Germinal center (tissue), 1 donor: ENCODE data around the gene IQCH.

Experiments
- DNase-seq: peaks from one replicate; pipeline ENCODE4 v3.0.0; 2012; ENCODE audit warnings: mixed read lengths, low spot score

Gene IQCH

GRCh38 chr15:67303490-67304363 is 49.1 kb downstream of the IQCH start:
- peak; percentile 8 for DNase-seq

DNA sequence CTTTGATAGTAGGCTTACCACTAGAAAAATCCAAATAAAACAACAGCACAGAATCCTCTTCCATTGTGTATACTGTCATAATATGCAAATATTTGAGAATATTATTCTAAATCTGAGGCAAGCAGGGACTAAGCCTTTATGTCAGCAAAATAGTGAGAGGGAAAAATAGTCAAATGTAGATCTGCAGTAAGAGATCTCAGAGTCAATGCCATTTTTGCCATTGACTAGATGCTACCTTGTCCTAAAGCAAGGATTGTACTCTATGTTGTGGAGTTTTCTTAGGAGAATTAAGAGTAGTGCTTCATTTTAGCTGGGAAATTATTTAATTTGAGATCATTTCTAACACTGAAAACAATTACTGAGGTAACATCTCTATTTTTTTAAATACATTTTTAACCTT is 50.2 kb downstream of the IQCH start:
- DNase-seq: no peak

GRCh38 chr15:67305506-67305905 is 50.9 kb downstream of the IQCH start:
- no peak for DNase-seq

GRCh38 chr15:67307156-67307555 is 52.6 kb downstream of the IQCH start:
- DNase-seq: no peak

DNA sequence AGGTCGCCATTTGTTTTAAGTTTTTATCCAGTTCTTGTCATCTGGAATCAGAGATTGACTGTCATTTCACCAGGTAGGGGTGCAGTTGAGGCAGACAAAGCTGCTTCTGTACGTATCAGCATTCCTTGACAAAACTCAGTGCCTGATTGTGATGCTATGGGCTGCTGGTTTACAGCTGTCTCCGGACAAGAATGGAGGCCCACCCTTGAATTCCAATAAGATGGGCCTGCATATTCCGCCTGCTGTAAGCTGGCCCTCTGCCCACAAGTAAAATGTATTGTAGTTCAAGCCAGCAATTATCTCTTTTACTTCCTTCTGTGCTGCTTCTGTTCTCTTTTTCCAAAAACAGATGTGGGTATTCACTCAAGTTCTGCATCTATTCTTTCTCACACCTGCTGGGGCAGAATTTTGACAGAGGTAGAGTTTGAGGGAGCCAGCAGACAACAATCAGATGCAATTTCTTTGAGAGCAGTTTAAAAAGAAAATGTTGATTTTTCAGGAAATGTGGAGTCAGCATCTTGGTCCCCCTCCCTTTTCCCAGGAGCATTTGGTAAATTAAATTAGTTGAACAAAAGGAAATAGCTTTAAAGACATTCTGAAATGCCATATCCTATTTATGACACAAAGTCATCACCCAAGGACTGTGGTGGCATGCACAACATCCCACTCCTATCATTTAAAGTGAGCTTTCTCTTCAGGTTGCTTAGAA is 53.5 kb downstream of the IQCH start:
- no peak for DNase-seq

- DNase-seq: no peak
Observed at GRCh38 chr15:67311731-67312130, 57.1 kb downstream of the IQCH start.

DNA sequence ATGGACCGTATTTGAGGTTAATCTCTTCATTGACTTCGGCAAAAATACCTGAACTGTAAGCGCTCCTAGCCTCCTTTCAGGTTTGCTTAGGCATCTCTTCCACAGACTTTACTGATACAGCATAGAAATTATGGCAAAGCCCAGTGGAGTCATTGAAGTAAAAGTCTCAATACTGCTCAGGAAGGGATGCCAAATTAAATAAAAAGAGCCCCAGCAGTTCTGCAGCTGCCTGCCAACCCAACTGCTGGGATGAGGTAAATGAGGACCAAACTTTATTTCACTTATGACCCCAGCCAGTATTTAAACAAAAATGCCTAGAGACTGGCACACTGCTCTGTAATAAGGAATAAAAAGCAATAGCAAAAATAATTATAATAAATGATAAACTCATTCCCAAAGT is 65.4 kb downstream of the IQCH start:
- no peak for DNase-seq

GRCh38 chr15:67321352-67321751 is 66.8 kb downstream of the IQCH start:
- no peak for DNase-seq

- DNase-seq: no peak
Observed at GRCh38 chr15:67322481-67322880, 67.9 kb downstream of the IQCH start.

DNA sequence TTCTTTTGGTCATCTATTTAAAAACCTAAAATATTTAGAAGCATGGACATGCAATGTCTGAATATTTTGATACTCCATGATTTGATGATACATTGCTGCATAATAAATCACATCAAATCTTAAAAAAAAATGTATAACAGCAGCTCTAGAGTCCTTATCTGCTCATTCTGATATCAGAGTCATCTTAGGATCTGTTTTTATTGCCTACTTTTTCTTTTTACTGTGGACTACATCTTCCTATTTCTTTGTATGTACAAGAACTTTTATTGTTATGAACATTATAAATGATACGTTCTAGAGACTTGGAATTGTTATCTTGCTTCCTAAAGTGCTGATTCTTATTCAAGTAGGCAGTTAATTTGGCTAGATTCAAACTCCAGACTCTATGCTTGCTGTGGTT is 72.7 kb downstream of the IQCH start:
- no peak for DNase-seq

DNA sequence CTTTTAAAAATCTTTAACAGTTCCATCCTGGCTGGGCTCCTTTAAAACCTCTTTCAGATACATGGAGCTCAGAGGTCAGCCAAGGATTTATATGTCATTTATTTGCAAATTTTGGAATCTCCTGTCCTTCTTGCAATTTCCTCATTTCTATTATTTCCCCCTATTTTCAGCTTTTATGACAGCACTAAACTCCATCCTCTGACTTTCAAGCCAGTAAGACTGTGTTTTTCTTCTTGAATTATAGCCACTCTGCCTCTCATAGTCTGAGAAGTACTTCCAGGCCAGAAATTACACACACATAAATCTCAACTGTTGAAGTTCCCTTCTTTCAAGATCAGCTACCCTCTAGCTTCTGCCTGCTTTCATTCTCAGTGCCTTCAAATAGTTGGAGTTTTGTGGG is 73.2 kb downstream of the IQCH start:
- no peak for DNase-seq

DNA sequence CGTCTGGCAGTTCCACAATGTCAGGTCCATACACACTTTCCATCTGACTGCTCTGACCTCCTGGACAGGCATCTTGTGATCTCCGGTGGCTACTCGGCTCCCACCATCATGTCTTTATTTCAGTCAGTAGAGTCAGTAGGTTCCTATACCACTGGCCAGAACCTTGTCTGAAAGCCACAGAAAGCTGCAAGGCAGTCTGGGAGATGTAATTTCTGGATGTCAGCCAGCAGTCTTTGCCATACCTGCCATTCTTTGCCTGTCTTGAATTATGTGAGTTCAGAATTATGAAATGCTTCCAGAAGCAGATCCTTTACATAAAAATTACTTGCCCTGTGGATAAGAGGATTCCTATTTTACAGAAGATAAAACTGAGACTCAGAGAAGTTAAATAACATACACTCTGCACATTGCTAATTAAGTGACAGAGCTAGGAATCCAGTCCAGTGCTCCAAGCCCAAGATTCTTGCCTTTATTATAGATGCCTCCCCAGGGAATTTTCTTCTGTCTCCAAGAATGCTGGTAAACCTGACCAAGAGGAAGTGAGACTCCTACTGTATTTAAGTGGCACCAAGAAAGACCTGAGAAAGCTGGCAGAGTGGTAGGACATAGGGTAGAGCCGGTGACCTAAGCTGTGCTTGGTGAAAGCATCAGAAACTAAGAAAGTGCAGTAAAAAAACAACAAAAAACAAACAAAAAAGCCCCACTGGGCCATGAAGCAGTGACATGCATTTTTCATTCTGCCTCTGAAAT is 75.6 kb downstream of the IQCH start:
- DNase-seq: no peak

GRCh38 chr15:67331676-67332075 is 77.1 kb downstream of the IQCH start:
- no peak for DNase-seq

GRCh38 chr15:67335026-67335425 is 80.4 kb downstream of the IQCH start:
- no peak for DNase-seq

GRCh38 chr15:67335534-67336222 is 81.1 kb downstream of the IQCH start:
- no peak for DNase-seq

- DNase-seq: no peak
Observed at GRCh38 chr15:67340630-67341029, 86.0 kb downstream of the IQCH start.

- DNase-seq: no peak
Observed at GRCh38 chr15:67341539-67341938, 87.0 kb downstream of the IQCH start.

- DNase-seq: no peak
Observed at GRCh38 chr15:67343206-67343605, 88.6 kb downstream of the IQCH start.

GRCh38 chr15:67349634-67350033 is 95.0 kb downstream of the IQCH start:
- no peak for DNase-seq

DNA sequence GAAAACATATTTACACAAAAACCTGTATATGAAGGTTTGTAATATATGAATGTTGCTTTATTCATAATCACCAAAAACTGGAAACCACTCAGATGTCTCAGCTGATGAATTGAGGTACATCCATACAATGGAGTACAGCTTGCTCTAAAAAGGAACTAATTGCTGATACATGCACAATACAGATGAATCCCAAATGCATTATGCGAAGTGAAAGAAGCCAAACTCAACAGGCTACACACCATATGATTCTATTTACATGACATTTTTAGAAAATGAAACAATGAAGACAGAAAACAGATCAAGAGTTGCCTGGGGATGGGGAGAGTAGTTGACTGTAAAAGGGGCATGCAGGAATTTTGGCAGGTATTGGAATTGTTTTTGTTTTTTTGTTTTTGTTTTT is 95.5 kb downstream of the IQCH start:
- no peak for DNase-seq

DNA sequence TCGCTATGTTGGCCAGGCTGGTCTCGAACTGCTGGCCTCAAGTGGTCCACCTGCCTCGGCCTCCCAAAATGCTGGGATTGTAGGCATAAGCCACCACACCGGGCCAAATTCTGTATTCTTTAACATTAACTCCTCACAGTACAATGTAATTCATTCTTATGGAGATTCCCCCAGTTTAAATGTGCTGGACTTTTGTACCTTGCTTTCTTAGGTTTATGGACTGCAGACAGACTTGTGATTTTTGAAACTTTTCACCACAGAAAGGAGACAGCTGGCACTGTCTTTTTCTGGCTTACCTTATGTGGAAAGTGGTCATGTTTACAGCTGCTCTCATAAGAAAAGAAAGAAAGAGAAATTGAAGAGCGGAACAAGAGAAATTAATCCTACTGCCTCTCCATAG is 103.8 kb downstream of the IQCH start:
- no peak for DNase-seq

DNA sequence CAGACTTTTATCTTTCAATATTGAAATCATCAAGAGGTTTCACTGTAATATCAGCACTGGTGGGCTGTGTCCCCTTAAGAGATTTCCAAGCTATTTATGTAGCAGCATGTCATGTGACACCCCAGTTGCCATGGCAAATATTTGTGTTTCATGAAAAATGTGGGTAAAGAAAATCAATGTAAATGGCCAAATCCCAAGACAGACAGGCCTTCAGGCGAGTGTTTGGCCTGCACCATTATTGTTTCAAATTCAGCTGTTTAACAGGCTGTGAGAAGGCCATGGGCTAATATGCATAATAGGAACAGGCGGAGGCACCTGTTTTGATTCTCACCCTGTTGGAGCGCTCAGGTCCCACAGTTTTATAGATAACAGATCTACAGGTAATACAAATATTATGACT is 104.2 kb downstream of the IQCH start:
- DNase-seq: no peak
